ENCODE measurements around the gene KPNA1. TPM values are rescaled to one million over a fixed set of nuclear protein-coding genes. Genes with fewer than 3 reads are reported as not detected.

The KPNA1 gene
- polyA plus RNA-seq, 2 of the 4 experiments (the other 2 are of a cell fraction) = 48.1 to 81.8 TPM

DNA sequence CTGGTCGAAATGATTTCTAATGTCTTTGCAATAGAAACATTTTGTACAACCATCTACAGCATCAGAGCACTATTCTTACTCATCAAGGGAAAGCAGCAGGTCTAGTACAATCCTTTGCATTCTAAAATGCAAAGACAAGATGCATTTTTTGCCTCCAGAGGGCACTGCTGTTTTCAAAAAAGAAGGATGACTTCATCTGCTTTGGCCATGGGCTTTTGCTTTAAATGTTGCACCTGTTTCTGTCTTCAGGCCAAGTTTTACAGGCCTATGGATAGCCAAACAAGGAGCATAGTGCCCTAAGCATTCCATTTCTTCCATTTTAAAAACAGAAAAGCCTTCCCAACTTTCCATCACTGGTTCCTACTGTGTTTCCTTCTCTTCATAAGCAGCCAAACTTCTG is 45.9 kb upstream of the KPNA1 start:
- DNase-seq (ENCODE audit: low read depth in 1 of 2, low spot score in 1 of 2) = peak; percentile 58 to 65
- Histone ChIP-seq H3K4me2 (no peak overlapping the region), H3K4me1 (peaks cover 6% of the 10 kb centered on the region; the same call in 1 of the 3 replicates), H3K9me3 (no peaks in the 10 kb centered on the region), H3K4me3 (no peak overlapping the region), H3K27ac (no peak overlapping the region)
- WGBS (ENCODE audit: missing lambda C conversion rate) = 46% methylated on average over 1 of the region's 1 CpG
- peak; percentile 46 to 57; a peak in 3 of 6 replicates for ATAC-seq
- ChIA-PET CTCF (interaction anchor here (0.7 to 3.0 kb wide), 12 partner anchors 10 to 470 kb away, joined by 3 to 52 read pairs (median 6); no protein-coding TSS in a partner anchor), POLR2A (no interaction called here)
- TF ChIP-seq, protein P1, sequence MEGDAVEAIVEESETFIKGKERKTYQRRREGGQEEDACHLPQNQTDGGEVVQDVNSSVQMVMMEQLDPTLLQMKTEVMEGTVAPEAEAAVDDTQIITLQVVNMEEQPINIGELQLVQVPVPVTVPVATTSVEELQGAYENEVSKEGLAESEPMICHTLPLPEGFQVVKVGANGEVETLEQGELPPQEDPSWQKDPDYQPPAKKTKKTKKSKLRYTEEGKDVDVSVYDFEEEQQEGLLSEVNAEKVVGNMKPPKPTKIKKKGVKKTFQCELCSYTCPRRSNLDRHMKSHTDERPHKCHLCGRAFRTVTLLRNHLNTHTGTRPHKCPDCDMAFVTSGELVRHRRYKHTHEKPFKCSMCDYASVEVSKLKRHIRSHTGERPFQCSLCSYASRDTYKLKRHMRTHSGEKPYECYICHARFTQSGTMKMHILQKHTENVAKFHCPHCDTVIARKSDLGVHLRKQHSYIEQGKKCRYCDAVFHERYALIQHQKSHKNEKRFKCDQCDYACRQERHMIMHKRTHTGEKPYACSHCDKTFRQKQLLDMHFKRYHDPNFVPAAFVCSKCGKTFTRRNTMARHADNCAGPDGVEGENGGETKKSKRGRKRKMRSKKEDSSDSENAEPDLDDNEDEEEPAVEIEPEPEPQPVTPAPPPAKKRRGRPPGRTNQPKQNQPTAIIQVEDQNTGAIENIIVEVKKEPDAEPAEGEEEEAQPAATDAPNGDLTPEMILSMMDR (IDR thresholded peaks at IDR 0.05) = peak; percentile 71
- TF ChIP-seq EP300 (IDR thresholded peaks at IDR 0.05) = no peak
- no peak for TF ChIP-seq MAZ (IDR thresholded peaks at IDR 0.05; ENCODE audit: borderline replicate concordance, low read depth, low read length)
- peak; percentile 88 for TF ChIP-seq SMC3 (IDR thresholded peaks at IDR 0.05)
- TF ChIP-seq RAD21 (conservative IDR thresholded peaks at IDR 0.05 in 1 of 2, IDR thresholded peaks at IDR 0.05 in 1 of 2) = peak; percentile 76
- no peak for TF ChIP-seq ZFP36 (IDR thresholded peaks at IDR 0.05; ENCODE audit: borderline replicate concordance, partially characterized antibody)
- TF ChIP-seq TFCP2L1 (CRISPR knock-in tag; IDR thresholded peaks at IDR 0.05) = no peak
- no peak for FAIRE-seq

DNA sequence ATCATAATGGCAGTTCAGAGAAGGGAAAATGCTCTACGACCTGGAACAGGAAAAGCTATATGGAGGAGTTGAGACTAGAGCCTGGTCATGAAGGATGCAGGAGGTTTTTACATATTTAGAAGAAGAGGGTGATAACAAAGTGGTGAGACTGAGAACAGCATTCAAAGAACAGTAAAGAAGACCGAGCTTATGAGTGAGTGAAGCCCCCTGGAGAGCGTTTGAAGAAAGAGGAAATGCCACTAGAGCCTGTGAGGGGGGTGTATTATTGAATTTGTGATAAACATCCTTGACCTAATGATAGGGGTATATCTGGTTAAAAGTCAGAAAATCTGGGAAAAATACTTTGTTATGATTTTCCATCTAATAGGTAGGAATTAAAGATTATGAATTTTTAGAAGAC is 45.2 kb upstream of the KPNA1 start:
- no peak overlapping the region for H3K4me2 ChIP-seq
- H3K4me1 ChIP-seq = peaks cover 2% of the 10 kb centered on the region; the same call in 1 of the 3 replicates
- FAIRE-seq = no peak
- ATAC-seq = no peak
- no peak overlapping the region for H3K27ac ChIP-seq
- ChIA-PET CTCF (interaction anchor here (0.7 to 3.0 kb wide), 15 partner anchors 11 to 470 kb away, joined by 3 to 52 read pairs (median 3); no protein-coding TSS in a partner anchor), POLR2A (no interaction called here)
- no peak for TF ChIP-seq NFE2L2 (conservative IDR thresholded peaks at IDR 0.05; ENCODE audit: low read length)
- no peak for TF ChIP-seq EHMT2 (IDR thresholded peaks at IDR 0.05; ENCODE audit: low read depth)
- TF ChIP-seq ZSCAN20 (CRISPR knock-in tag; IDR thresholded peaks at IDR 0.05) = no peak
- no peak for TF ChIP-seq RAD21 (conservative IDR thresholded peaks at IDR 0.05 in 1 of 2, IDR thresholded peaks at IDR 0.05 in 1 of 2)
- TF ChIP-seq, protein P2, sequence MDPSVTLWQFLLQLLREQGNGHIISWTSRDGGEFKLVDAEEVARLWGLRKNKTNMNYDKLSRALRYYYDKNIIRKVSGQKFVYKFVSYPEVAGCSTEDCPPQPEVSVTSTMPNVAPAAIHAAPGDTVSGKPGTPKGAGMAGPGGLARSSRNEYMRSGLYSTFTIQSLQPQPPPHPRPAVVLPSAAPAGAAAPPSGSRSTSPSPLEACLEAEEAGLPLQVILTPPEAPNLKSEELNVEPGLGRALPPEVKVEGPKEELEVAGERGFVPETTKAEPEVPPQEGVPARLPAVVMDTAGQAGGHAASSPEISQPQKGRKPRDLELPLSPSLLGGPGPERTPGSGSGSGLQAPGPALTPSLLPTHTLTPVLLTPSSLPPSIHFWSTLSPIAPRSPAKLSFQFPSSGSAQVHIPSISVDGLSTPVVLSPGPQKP (IDR thresholded peaks at IDR 0.05; ENCODE audit: low read depth, low read length) = no peak
- TF ChIP-seq POLR2A (IDR thresholded peaks at IDR 0.05; ENCODE audit: low read length) = no peak
- no peak for TF ChIP-seq RFX5 (IDR thresholded peaks at IDR 0.05)
- no peak for TF ChIP-seq CBX2 (IDR thresholded peaks at IDR 0.05; ENCODE audit: borderline replicate concordance, low read depth)
- no peak for TF ChIP-seq RARB (CRISPR knock-in tag; IDR thresholded peaks at IDR 0.05)
- TF ChIP-seq, protein P1 (IDR thresholded peaks at IDR 0.05) = no peak
- no peak for TF ChIP-seq KDM5A (IDR thresholded peaks at IDR 0.05)
- 73% methylated on average over 3 of the region's 3 CpGs for WGBS (ENCODE audit: missing lambda C conversion rate)
- no peak overlapping the region for H3K4me3 ChIP-seq
- DNase-seq (ENCODE audit: low read depth in 1 of 2, low spot score in 1 of 2) = no peak
- no peaks in the 10 kb centered on the region for H3K9me3 ChIP-seq

DNA sequence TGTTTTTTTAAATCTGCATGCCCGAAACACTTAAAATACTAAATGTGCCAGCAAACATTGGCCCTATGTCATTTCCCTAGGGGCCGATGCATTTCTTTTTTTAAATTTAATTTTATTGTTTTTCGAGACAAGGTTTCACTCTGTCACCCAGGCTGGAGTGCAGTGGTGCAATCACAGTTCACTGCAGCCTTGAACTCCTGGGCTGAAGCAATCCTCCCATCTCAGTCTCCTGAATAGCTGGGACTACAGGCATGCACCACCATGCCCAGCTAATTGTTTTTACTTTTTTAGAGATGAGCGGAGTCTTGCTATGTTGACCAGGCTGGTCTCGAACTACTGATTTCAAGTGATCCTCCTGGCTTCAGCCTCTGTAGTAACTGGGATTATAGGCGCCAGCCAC is 43.9 kb upstream of the KPNA1 start:
- H3K9me3 ChIP-seq = no peaks in the 10 kb centered on the region
- ChIA-PET POLR2A (no interaction called here), CTCF (interaction anchor here (1.0 to 5.1 kb wide), 6 partner anchors 17 to 472 kb away, joined by 3 to 52 read pairs (median 8); partner anchors contain the start of genes PARP14 and WDR5B)
- no peaks in the 10 kb centered on the region for H3K4me1 ChIP-seq
- 81% methylated on average over 6 of the region's 6 CpGs for WGBS (ENCODE audit: missing lambda C conversion rate)
- TF ChIP-seq KDM5A (IDR thresholded peaks at IDR 0.05) = no peak
- TF ChIP-seq POLR2AphosphoS2 (conservative IDR thresholded peaks at IDR 0.05; ENCODE audit: low read length) = no peak
- no peak for TF ChIP-seq EHMT2 (IDR thresholded peaks at IDR 0.05; ENCODE audit: low read depth)
- TF ChIP-seq BHLHE40 (IDR thresholded peaks at IDR 0.05; ENCODE audit: low read depth, low read length) = no peak
- no peak for TF ChIP-seq RARB (CRISPR knock-in tag; IDR thresholded peaks at IDR 0.05)
- no peak for TF ChIP-seq SREBF2 (IDR thresholded peaks at IDR 0.05)
- no peak for TF ChIP-seq NFE2L2 (conservative IDR thresholded peaks at IDR 0.05; ENCODE audit: low read length)
- TF ChIP-seq, protein P3, sequence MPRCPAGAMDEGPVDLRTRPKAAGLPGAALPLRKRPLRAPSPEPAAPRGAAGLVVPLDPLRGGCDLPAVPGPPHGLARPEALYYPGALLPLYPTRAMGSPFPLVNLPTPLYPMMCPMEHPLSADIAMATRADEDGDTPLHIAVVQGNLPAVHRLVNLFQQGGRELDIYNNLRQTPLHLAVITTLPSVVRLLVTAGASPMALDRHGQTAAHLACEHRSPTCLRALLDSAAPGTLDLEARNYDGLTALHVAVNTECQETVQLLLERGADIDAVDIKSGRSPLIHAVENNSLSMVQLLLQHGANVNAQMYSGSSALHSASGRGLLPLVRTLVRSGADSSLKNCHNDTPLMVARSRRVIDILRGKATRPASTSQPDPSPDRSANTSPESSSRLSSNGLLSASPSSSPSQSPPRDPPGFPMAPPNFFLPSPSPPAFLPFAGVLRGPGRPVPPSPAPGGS (IDR thresholded peaks at IDR 0.05) = no peak
- TF ChIP-seq FOXS1 (CRISPR knock-in tag; IDR thresholded peaks at IDR 0.05) = no peak
- no peak for TF ChIP-seq MAZ (IDR thresholded peaks at IDR 0.05; ENCODE audit: borderline replicate concordance, low read depth, low read length)
- no peak for TF ChIP-seq HDAC2 (IDR thresholded peaks at IDR 0.05)
- TF ChIP-seq, protein P4, sequence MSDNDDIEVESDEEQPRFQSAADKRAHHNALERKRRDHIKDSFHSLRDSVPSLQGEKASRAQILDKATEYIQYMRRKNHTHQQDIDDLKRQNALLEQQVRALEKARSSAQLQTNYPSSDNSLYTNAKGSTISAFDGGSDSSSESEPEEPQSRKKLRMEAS (IDR thresholded peaks at IDR 0.05) = no peak
- TF ChIP-seq ZNF302 (CRISPR knock-in tag; IDR thresholded peaks at IDR 0.05) = no peak
- FAIRE-seq (no peak), DNase-seq (ENCODE audit: low read depth in 1 of 2, low spot score in 1 of 2) (no peak), ATAC-seq (no peak)
- no peak overlapping the region for H3K27ac ChIP-seq
- H3K4me2 ChIP-seq = no peak overlapping the region
- H3K4me3 ChIP-seq = no peak overlapping the region
